ES-I3 (cell line): ENCODE measurements around the gene TMEM8B.
A peak's percentile ranks its signal among the peaks of the same experiment; 100 is the strongest.

ENCODE experiments used
- H3K36me3 ChIP-seq: 2 replicates; pipeline ENCODE4 v1.6.1; 2013; ENCODE audit warnings: mild to moderate bottlenecking, low read length, control low read depth, moderate library complexity; ENCODE audit not compliant: insufficient read depth
- H3K4me1 ChIP-seq: 2 replicates; pipeline ENCODE4 v1.6.1; 2013; ENCODE audit warnings: mild to moderate bottlenecking, control low read depth, low read length; ENCODE audit not compliant: insufficient read depth
- H3K9ac ChIP-seq: 2 replicates; pipeline ENCODE4 v1.6.1; 2013; ENCODE audit warnings: low read depth, mild to moderate bottlenecking, low read length, moderate library complexity
- H3K9me3 ChIP-seq: 2 replicates; pipeline ENCODE4 v1.6.1; 2013; ENCODE audit warnings: mild to moderate bottlenecking, low read length, moderate library complexity; ENCODE audit not compliant: control insufficient read depth, insufficient read depth

Gene TMEM8B

GRCh38 chr9:35840881-35841644 is 12.0 kb downstream of the TMEM8B start:
- Histone ChIP-seq H3K9me3 (no peaks in the 10 kb centered on the region), H3K4me1 (peaks cover 21% of the 10 kb centered on the region), H3K9ac (no peak overlapping the region), H3K36me3 (no peaks in the 10 kb centered on the region)

GRCh38 chr9:35841645-35841900 is 12.5 kb downstream of the TMEM8B start:
- no peaks in the 10 kb centered on the region for H3K9me3 ChIP-seq
- H3K36me3 ChIP-seq, result no peaks in the 10 kb centered on the region
- no peak overlapping the region for H3K9ac ChIP-seq
- H3K4me1 ChIP-seq, result peaks cover 21% of the 10 kb centered on the region

DNA sequence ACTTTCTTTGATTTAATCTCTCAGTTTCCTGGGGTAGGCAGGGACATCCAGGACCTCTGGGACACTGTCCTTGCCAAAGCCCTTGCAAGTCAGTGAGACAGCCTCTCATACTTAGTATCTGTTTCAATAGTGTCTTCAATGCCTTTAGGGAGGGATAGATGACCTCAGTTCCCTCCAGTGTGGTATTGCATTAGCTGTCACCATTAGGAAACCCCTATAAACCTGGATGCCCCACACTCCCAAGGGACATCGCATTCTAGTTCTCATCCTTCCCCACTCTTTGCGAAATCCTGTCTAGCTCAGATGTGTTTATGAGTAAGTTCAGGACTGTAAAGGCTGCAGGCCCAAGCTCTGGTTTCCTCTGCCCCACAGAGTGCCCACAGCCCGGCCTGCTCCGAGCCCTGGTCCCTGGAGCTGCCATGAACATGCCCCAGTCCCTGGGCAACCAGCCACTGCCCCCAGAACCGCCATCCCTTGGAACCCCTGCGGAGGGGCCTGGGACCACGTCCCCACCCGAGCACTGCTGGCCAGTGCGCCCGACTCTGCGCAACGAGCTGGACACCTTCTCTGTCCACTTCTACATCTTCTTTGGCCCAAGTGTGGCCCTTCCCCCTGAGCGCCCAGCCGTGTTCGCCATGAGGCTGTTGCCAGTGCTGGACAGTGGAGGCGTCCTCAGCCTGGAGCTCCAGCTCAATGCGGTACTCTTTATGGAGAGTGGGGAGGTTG is 13.2 kb downstream of the TMEM8B start:
- H3K9ac ChIP-seq, result no peak overlapping the region

DNA sequence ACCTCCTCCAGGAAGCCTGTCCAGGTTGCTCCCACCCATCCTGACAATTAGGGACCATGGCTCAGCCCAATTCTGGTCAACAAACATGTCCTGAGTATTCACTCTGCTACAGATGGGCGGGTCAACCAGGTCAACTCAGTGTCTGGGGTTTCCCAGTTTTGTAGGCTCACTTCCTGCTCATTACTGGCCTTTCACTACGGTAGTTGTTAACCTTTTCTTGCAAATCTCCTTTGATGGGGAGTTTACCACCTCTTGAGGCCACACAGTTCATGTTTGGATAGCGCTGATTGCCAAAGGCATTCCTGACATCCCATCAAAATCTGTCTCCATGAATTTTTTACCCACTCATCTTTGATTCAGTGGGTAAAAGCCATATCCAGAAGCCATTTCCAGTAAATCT is 13.8 kb downstream of the TMEM8B start:
- peaks cover 21% of the 10 kb centered on the region for H3K4me1 ChIP-seq
- H3K9me3 ChIP-seq, result no peaks in the 10 kb centered on the region
- no peak overlapping the region for H3K9ac ChIP-seq
- no peaks in the 10 kb centered on the region for H3K36me3 ChIP-seq

More for the DNA sequence above, 13.2 kb downstream of the TMEM8B start:
- H3K36me3 ChIP-seq, result no peaks in the 10 kb centered on the region
- no peaks in the 10 kb centered on the region for H3K9me3 ChIP-seq
- peaks cover 21% of the 10 kb centered on the region for H3K4me1 ChIP-seq

DNA sequence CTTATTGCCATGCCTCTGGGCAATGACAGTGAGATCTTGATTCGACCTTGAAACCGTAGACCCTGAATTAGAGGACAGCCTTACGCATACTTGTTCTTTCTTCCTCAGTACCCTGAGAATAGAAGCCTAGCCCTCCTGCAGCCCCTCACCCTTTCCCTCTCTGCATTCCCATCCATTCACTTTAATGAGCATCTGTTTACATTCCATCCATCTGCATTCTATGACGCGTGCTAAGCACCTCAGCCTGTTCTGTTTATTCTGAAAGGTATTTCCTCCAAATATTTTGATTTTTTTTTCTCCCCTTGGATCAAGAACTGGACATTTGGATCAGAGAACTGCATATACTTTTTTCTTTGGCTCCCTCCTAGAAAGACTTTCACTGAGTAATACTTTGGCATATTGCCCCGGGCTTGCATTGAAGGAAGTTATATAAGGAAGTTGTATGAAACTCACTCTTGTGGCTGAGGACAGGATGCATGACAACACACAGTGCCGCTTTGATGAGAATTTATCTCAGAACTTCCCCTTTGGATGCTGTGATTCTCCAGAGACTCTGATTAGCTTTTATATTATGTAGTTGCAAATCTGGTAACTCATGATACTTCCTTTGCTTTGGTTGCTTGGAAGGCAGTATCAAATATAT is 15.7 kb downstream of the TMEM8B start:
- Histone ChIP-seq H3K9me3 (no peaks in the 10 kb centered on the region), H3K36me3 (no peaks in the 10 kb centered on the region), H3K4me1 (peaks cover 21% of the 10 kb centered on the region), H3K9ac (no peak overlapping the region; the same call in 1 of the 2 replicates)

DNA sequence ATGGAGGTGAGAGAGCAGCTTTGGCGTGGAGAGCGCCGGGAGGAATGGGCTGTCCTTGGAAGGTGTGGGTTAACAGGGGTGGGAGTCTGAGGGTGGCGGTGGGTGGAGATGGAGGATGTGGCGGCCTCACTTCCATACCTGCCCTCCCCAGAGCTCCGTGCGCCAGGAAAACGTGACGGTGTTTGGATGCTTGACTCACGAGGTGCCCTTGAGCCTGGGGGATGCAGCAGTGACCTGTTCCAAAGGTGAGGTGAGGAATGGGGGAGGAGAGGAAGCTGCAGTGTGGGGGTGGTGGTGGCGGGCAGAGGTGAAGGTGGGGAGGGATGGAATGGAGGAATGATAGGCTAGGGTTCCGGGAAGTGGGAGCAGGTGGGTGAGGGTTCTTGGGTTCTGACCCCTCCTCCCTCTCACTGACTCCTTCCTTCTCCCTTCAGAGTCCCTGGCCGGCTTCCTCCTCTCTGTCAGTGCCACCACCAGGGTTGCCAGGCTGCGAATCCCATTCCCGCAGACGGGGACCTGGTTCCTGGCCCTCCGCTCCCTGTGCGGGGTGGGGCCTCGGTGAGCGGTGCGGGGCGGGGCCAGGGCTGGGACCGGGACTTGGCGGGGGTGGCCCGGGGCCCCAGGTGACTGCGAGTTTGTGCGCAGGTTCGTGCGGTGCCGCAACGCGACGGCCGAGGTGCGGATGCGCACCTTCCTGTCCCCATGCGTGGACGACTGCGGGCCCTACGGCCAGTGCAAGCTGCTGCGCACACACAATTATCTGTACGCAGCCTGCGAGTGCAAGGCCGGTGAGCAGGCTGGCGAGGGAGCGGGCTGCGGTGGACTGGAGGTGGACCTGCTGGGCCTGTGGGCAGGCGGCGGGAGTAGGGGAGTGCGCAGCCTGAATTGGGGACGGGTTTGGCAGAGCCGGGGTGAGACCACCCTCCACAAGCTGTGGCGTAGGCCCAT is 17.1 kb downstream of the TMEM8B start:
- Histone ChIP-seq H3K4me1 (peaks cover 21% of the 10 kb centered on the region), H3K9me3 (no peaks in the 10 kb centered on the region), H3K36me3 (no peaks in the 10 kb centered on the region), H3K9ac (peak overlapping the region; percentile 46)

DNA sequence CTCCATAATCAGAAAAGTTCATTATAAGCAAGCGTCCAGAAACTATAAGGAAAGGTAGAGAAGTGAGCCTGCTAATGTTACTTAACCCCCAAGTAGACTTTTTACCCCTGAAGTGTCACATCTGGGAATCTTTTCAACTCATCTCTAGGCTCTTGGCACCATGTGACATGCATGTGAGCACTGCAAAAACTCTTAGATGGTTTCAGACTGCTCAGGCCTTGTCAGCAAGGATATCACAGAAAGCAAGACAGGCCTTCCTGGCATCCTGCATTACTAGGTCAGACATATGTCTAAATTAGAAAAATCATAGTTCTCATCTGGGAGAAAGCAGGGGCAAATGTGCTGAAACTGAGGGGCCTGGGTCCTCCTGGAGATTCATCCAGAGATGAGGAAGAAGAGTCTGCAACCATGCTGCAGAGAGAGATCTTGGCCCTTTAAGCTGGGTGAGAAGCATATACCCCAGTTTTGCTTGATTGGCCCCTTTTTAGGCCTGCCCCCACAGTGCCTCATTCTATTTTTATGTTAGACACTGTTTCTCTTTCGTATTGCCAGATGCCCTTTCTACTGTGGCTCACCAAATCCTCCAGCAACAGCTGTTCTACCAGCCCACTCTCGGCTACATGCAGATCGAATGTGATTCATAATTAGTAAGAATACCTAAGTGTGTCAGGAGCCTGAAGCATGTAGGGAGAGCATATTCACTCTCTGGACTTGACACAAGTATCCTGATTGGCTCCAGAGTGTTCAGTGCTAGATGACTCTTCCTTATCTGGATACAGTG is 19.0 kb downstream of the TMEM8B start:
- peaks cover 17% of the 10 kb centered on the region for H3K4me1 ChIP-seq
- H3K36me3 ChIP-seq, result no peaks in the 10 kb centered on the region
- H3K9ac ChIP-seq, result no peak overlapping the region
- no peaks in the 10 kb centered on the region for H3K9me3 ChIP-seq

DNA sequence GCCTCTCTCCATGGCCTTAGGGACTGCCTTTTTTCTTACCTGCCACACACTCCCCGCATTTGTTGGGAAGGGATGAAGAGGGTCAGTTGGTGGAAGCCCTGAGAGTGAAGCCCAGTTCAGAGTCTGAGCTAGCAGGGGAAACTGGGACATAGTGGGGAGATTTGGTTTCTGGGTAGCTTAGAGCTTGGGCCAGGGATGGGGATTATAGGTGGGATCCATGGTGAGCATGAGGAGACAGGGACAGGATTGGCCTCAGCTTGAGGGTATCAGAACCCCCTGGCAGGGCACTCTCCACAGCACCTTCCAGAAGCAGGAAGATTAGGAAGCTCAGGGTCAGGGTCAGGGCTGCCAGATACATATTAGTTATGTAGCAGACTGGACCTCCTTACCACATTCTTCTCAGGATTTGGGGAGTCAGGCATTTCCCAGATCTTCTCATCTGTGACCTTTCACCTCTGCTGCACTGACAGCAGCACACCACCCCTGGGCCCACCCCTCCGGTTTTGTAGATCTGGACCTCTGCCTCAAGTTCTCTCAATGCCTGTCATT is 23.3 kb downstream of the TMEM8B start:
- Histone ChIP-seq H3K4me1 (no peaks in the 10 kb centered on the region), H3K9ac (no peak overlapping the region), H3K9me3 (no peaks in the 10 kb centered on the region), H3K36me3 (no peaks in the 10 kb centered on the region)

- Histone ChIP-seq H3K9me3 (no peaks in the 10 kb centered on the region), H3K4me1 (no peaks in the 10 kb centered on the region), H3K36me3 (no peaks in the 10 kb centered on the region), H3K9ac (no peak overlapping the region)
Observed at GRCh38 chr9:35852876-35853865, 24.1 kb downstream of the TMEM8B start.

DNA sequence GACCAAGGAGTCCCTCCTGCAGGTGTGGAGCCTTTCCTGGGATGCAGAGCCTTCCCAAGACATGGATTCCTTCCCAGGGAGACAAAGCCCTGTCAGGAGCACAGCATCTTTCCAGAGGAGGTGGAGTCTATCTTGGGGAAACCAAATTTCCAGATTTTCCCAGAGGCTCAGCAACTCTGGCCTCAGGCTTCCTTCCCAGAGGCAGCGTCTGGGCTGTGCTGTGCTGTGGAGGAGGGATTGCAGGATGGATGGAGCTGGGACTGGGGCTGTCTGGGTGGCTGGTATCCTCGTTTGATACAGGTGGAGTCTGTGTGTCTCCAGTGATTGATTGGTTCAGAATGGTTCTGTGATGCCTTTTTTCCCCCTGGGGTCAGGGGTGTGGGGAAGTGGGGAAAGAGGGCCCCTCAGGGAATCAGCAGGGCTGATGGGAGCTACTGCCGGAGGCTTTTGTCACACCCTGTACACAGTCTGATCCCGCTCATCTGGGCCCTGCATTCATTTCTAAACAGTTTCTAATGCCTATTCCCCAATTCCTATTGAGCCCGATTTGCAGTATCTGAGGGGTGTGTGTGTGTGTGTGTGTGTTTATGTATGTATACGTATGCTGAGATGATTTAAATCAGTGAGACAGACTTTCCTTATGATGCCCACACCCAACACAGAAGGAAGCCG is 25.2 kb downstream of the TMEM8B start:
- Histone ChIP-seq H3K36me3 (no peaks in the 10 kb centered on the region), H3K9me3 (no peaks in the 10 kb centered on the region), H3K9ac (no peak overlapping the region)

GRCh38 chr9:35856206-35856605 is 27.2 kb downstream of the TMEM8B start:
- H3K9ac ChIP-seq, result no peak overlapping the region
- no peaks in the 10 kb centered on the region for H3K36me3 ChIP-seq
- H3K9me3 ChIP-seq, result no peaks in the 10 kb centered on the region
- no peaks in the 10 kb centered on the region for H3K4me1 ChIP-seq

More for the DNA sequence above, 25.2 kb downstream of the TMEM8B start:
- H3K4me1 ChIP-seq, result no peaks in the 10 kb centered on the region

DNA sequence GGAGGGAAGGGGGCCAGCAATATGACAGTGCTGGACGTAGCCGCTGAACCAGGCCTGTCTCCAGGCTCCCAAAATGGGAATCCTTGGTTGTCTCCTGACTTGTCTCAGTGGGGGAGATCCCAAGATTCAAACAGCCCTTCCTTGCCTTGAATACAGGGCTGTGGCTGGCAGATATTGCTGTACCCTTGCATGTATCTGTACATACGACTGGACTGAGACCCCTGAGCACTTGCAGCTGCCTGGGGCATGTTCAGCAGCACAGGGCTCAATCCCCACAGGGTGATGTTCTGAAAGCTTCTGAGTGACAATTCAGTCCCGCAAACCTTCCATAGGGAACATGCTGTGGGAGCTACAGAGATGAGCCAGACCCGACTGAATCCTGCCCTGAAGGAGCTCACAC is 27.9 kb downstream of the TMEM8B start:
- Histone ChIP-seq H3K36me3 (no peaks in the 10 kb centered on the region), H3K9ac (no peak overlapping the region), H3K9me3 (no peaks in the 10 kb centered on the region), H3K4me1 (no peaks in the 10 kb centered on the region)
